ENCODE measurements around the gene TNFRSF9.

The TNFRSF9 gene

GRCh38 chr1:7942214-7942921 lies 1.7 kb upstream of the TNFRSF9 start:
- peak; percentile 91 for DNase-seq (ENCODE audit: low read depth)
- H3K4me3 ChIP-seq (ENCODE audit: low read depth, low read length) = peak overlapping the region; percentile 15
- TF ChIP-seq POLR2A (IDR thresholded peaks at IDR 0.05; ENCODE audit: extremely low read depth, insufficient read length) (no peak), CTCF (IDR thresholded peaks at IDR 0.05; ENCODE audit: low read depth, low read length) (peak; percentile 38), MAX (IDR thresholded peaks at IDR 0.05; ENCODE audit: low read depth, low read length) (peak; percentile 74)

- DNase-seq (ENCODE audit: low read depth) = no peak
Observed at GRCh38 chr1:7941437-7941793, 776 bp upstream of the TNFRSF9 start.

GRCh38 chr1:7940034-7940433 lies 605 bp downstream of the TNFRSF9 start:
- no peak for DNase-seq (ENCODE audit: low read depth)
- TF ChIP-seq MAX (IDR thresholded peaks at IDR 0.05; ENCODE audit: low read depth, low read length) (no peak), CTCF (IDR thresholded peaks at IDR 0.05; ENCODE audit: low read depth, low read length) (no peak), POLR2A (IDR thresholded peaks at IDR 0.05; ENCODE audit: extremely low read depth, insufficient read length) (no peak), MYC (IDR thresholded peaks at IDR 0.05; ENCODE audit: low read depth, low read length) (no peak)
- no peak overlapping the region for H3K4me3 ChIP-seq (ENCODE audit: low read depth, low read length)

More at GRCh38 chr1:7941437-7941793, 776 bp upstream of the TNFRSF9 start:
- TF ChIP-seq MYC (IDR thresholded peaks at IDR 0.05; ENCODE audit: low read depth, low read length) (no peak), MAX (IDR thresholded peaks at IDR 0.05; ENCODE audit: low read depth, low read length) (no peak), POLR2A (IDR thresholded peaks at IDR 0.05; ENCODE audit: extremely low read depth, insufficient read length) (no peak), CTCF (IDR thresholded peaks at IDR 0.05; ENCODE audit: low read depth, low read length) (no peak)
- H3K4me3 ChIP-seq (ENCODE audit: low read depth, low read length) = no peak overlapping the region

GRCh38 chr1:7938070-7938469 lies 2.6 kb downstream of the TNFRSF9 start:
- DNase-seq (ENCODE audit: low read depth) = no peak
- no peak overlapping the region for H3K4me3 ChIP-seq (ENCODE audit: low read depth, low read length)
- TF ChIP-seq POLR2A (IDR thresholded peaks at IDR 0.05; ENCODE audit: extremely low read depth, insufficient read length) (no peak), MYC (IDR thresholded peaks at IDR 0.05; ENCODE audit: low read depth, low read length) (no peak), CTCF (IDR thresholded peaks at IDR 0.05; ENCODE audit: low read depth, low read length) (no peak), MAX (IDR thresholded peaks at IDR 0.05; ENCODE audit: low read depth, low read length) (no peak)

- no peak for TF ChIP-seq MAX (IDR thresholded peaks at IDR 0.05; ENCODE audit: low read depth, low read length)
- no peak for TF ChIP-seq CTCF (IDR thresholded peaks at IDR 0.05; ENCODE audit: low read depth, low read length)
- TF ChIP-seq MYC (IDR thresholded peaks at IDR 0.05; ENCODE audit: low read depth, low read length) = no peak
- TF ChIP-seq POLR2A (IDR thresholded peaks at IDR 0.05; ENCODE audit: extremely low read depth, insufficient read length) = no peak
- no peak for DNase-seq (ENCODE audit: low read depth)
- no peak overlapping the region for H3K4me3 ChIP-seq (ENCODE audit: low read depth, low read length)
Observed at GRCh38 chr1:7932524-7933138, 8.0 kb downstream of the TNFRSF9 start.

Measured in NB4 (cell line).